GM10248 (cell line): ENCODE results near the gene CHMP6.

ENCODE experiments used
- CTCF ChIA-PET: fragments of 300-600 bp; sonication (Branson Sonifier 250); formaldehyde crosslinking; extraction: SDS; loops from one replicate; lab custom pipeline; 2021; ENCODE audit warnings: antibody characterized with exemption; lab: Yijun Ruan, JAX
- POLR2A ChIA-PET: fragments of 350-650 bp; sonication (Branson Sonifier 250); formaldehyde crosslinking; extraction: SDS; loops from one replicate; lab custom pipeline; 2020; ENCODE audit warnings: antibody characterized with exemption; lab: Yijun Ruan, JAX
- DNase-seq: peaks from one replicate; pipeline ENCODE4 v3.0.0; 2012; ENCODE audit errors: extremely low spot score
- TF ChIP-seq, protein P1 (sequence below): IDR thresholded peaks from 2 replicates; pipeline ENCODE4 v1.5.1; 2012; ENCODE audit warnings: mild to moderate bottlenecking, low read depth; ENCODE audit errors: extremely low read depth, missing control alignments, control extremely low read depth

The CHMP6 gene

DNA sequence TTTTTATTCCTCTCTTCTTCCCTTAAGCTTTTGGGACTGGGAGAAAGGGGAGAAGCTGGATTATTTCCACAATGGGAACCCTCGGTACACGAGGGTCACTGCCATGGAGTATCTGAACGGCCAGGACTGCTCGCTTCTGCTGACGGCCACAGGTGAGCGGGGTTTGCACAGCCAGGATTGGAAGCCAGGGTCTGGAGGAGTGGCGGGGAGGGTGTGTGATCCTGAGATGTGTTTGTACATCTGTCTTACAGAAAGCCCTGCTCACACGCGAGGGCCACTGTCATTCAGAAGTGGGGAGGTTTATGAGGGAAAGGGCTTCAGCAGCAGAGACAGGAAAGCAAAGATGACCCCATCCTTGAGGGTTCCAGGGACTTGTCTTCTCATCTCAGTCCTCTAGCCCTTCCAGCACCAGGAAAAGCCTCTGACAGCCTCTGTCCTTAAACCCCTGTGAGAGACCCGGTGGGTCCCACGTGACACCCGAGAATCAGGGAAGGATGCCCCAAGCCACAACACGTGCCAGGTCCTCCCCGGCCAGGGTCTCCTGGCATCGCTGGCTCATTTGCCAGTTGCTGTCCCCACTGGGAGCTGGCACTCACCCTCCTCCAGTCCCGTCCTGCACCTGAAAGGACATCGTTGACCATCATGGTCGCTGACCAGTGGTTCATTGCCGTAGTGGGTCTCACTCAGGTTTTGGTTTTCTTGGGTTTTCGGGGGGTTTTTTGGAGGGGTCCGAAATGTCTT lies 44.3 kb upstream of the CHMP6 start:
- POLR2A ChIA-PET = no interaction called here
- CTCF ChIA-PET = no interaction called here
- TF ChIP-seq, protein P1, sequence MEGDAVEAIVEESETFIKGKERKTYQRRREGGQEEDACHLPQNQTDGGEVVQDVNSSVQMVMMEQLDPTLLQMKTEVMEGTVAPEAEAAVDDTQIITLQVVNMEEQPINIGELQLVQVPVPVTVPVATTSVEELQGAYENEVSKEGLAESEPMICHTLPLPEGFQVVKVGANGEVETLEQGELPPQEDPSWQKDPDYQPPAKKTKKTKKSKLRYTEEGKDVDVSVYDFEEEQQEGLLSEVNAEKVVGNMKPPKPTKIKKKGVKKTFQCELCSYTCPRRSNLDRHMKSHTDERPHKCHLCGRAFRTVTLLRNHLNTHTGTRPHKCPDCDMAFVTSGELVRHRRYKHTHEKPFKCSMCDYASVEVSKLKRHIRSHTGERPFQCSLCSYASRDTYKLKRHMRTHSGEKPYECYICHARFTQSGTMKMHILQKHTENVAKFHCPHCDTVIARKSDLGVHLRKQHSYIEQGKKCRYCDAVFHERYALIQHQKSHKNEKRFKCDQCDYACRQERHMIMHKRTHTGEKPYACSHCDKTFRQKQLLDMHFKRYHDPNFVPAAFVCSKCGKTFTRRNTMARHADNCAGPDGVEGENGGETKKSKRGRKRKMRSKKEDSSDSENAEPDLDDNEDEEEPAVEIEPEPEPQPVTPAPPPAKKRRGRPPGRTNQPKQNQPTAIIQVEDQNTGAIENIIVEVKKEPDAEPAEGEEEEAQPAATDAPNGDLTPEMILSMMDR = no peak
- DNase-seq = no peak

DNA sequence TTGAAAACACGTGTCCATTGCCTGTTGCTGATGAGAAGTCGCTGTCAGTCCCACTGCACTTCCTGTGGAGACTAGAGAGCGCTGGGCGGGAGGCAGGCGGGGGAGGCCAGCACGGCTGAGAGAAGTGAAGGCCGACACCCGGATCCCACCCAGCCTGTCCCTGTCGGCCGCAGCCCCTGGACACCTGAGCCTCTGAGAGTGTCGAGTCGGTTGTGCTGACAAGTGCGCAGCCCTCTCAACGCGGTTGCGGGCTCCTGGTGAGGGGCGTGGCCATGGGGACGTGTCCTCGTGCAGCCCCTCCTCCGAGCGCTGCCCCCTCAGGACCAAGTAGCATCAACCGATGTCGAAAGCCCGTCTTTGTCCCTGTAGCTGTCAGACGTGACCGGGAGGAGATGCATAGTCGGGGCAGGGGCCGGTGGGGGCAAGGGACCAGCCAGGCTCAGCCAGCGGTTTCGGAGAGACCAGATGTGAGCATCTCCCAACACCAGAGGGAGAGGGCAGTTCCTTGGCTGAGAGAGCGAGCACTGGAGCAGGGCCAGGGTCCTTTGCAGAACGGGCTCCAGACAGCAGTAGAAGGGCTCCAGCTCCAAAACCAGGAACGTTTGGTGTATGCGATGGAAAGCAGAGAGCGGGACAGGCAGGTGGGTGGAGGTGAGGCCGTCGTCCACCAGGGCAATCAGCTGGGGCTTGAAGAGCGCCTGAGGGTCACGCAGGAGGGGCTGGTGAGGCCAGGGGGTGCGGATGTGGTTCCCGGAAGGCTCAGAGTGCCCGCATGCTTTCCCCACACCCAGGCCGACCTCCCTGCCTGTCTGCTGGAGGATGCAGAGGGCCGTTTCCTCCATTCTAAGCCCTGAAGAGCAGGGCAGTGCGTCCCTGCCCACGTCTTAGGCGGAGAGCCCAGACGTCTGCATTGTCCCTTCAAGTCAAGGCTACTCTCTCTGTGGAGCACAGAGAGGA lies 43.3 kb upstream of the CHMP6 start:
- POLR2A ChIA-PET = no interaction called here
- DNase-seq = no peak
- CTCF ChIA-PET = interaction anchor here (1.3 kb wide), 2 partner anchors 10 to 22 kb away, joined by 3 read pairs; no protein-coding TSS in a partner anchor
- TF ChIP-seq, protein P1 = no peak

DNA sequence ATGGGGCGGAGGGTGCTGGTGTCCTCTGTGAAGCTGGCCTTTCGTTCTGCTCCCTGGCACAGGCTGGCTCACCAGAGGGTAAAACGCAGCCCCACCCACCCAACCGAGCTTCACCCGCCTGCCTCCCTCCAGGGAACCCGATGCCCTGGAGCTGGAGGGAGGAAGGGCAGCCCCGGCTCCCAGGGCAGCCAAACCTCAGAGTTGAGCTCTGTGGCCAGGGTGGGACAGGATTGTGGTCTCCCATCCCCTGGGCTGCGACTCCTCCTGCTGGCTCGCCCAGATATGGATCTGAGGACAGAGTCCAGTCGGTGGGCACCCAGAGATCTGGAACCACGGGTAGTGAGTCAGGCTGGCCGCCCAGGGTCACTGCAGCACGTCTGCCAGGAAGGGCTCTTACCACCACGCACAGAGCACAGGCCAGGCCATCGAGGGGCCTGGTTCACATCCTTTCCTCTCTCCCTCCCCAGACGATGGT lies 42.6 kb upstream of the CHMP6 start:
- DNase-seq = no peak
- ChIA-PET CTCF (interaction anchor here (1.3 kb wide), 2 partner anchors 9 to 21 kb away, joined by 3 read pairs; no protein-coding TSS in a partner anchor), POLR2A (no interaction called here)
- TF ChIP-seq, protein P1 = no peak

DNA sequence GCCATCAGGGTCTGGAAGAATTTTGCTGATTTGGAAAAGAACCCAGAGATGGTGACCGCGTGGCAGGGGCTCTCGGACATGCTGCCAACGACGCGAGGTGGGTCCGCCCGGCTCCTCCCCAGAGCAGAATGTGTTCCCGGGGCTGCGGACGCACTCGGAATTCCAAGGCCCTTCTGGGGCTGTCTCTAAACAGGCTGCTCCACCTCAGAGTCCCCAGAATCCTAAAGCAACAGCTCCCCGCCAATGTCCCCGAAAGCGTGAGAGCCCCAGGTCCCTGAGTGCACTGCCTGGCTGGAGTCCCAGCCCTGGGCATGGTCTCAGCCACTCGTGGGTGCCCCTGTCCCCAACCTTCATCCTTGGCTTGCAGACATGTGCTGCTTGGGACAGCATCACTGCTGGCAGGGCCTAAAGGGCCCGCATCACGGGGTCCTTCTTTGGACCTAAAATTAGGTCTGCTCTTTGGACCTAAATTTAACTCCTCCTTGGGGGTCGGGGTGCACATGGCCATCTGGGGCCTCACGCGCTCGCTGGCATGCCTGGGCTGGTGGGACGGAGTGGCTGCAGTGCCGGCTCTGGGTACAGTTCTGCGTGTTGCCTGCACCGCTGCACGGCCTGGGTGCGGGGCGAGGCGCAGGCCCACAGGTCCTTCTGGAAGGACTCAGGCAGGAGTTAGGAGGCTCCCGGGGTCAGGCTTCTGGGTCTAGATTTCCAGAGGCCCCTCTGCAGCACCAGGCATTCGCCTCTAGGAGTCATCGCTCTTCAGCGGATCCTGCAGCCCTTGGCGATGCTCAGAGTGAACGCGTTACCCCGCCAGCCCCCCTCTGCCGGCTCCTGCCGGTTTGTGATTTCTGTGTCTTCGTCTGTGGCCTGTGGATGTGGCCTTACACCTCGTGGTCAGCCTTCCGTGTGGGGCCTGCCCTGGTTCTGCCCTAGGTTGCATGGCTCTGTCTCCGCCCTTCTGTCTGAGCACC lies 41.9 kb upstream of the CHMP6 start:
- TF ChIP-seq, protein P1 = no peak
- ChIA-PET POLR2A (no interaction called here), CTCF (interaction anchor here (1.3 kb wide), 2 partner anchors 9 to 20 kb away, joined by 3 read pairs; no protein-coding TSS in a partner anchor)
- DNase-seq = no peak

DNA sequence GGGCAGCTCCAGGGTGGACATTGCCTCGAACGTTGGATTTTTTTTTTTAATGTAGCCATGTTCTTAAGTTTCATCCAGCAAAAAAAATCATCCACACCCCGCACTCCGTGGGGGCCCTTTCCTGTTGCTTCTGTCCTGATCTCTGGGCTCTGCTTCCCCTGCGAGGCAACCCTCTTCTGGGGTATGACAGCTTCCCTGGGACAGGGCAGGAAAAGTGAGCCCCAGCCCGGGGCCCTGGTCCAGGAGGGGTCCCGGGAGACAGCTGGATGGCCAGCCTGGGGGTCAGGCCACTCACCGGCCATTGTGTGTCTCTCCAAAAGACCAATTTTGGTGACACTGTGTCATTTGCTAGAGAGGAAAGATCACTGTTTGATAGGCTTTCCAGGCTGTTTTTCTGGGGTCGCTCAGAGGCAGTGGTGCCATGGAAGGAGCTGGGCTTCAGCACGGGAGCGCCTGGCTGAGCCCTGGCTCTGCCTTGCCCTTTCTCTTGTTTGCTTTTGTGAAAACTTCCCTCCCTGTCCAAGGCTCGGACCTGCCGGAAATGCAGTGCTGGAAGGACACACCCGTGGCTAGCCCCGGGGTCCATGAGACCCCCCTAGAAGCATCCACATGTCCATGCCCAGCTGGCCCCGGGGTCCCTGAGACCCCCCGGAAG lies 41.0 kb upstream of the CHMP6 start:
- ChIA-PET CTCF (no interaction called here), POLR2A (no interaction called here)
- DNase-seq = no peak
- TF ChIP-seq, protein P1 = no peak
